Measurements from ENCODE around the gene ASXL2. TPM values are rescaled to one million over a fixed set of nuclear protein-coding genes. Genes with fewer than 3 reads are reported as not detected.

ASXL2 gene
- total RNA-seq, 2 donors from 2014 or later, result 28.6 to 32.7 TPM

DNA sequence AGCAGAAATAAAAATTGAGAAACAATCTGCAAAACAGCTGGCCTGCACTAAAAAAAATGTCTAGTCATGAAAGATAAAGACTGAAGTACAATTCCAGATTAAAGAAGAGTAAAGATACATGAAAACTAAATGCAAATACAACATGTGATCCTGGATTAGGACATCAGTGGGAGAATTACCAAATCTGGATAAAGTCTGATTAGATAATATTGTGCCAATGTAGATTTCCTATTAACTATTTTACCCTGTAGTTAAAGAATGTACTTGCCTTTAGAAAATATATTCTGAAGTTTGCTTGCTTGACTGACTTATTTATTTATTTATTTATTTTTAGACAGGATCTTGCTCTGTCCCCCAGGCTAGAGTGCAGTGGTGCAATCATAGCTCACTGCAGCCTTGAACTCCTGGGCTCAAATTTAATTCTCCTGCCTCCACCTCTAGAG, 58.7 kb downstream of the ASXL2 start:
- Histone ChIP-seq H3K9me3 (no peaks in the 10 kb centered on the region), H3K4me3 (no peak overlapping the region), H3K9ac (ENCODE audit: low read depth in 2 of 2, low read length in 2 of 2) (no peak overlapping the region), H3K36me3 (no peaks in the 10 kb centered on the region), H3K4me1 (no peaks in the 10 kb centered on the region), H3K27ac (no peak overlapping the region), H3K27me3 (no peaks in the 10 kb centered on the region)
- no peak for DNase-seq
- intact Hi-C loops (cut with DNase I), result no loop called here
- no peak for TF ChIP-seq CTCF (IDR thresholded peaks at IDR 0.05)

- no peaks in the 10 kb centered on the region for H3K4me1 ChIP-seq
- no peaks in the 10 kb centered on the region for H3K9me3 ChIP-seq
- no peak for TF ChIP-seq CTCF (IDR thresholded peaks at IDR 0.05)
- intact Hi-C loops (cut with DNase I), result no loop called here
- no peak overlapping the region for H3K4me3 ChIP-seq
- no peak overlapping the region for H3K27ac ChIP-seq
- no peaks in the 10 kb centered on the region for H3K27me3 ChIP-seq
- no peak for DNase-seq
- no peaks in the 10 kb centered on the region for H3K36me3 ChIP-seq
- H3K9ac ChIP-seq (ENCODE audit: low read depth in 2 of 2, low read length in 2 of 2), result no peak overlapping the region
Measured at GRCh38 chr2:25817630-25818029, 60.7 kb downstream of the ASXL2 start.

DNA sequence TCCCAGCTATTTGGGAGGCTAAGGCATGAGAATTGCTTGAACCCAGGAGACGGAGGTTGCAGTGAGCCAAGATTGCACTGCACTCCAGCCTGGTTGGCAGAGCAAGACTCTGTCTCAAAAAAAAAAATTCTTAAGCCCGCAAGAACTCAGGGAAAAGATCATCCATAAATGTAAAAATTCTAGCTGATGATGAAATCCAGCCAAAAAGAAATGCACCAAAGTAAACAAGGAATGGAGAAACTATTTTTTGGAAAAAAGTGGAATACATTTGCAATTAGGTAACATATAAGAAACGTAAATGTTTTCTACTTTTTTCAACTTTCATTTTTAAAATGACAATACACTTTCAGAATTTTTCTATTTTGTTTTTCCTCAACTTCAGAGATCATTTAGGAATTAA, 61.3 kb downstream of the ASXL2 start:
- no peaks in the 10 kb centered on the region for H3K9me3 ChIP-seq
- no peak for TF ChIP-seq CTCF (IDR thresholded peaks at IDR 0.05)
- no peaks in the 10 kb centered on the region for H3K36me3 ChIP-seq
- intact Hi-C loops (cut with DNase I), result no loop called here
- H3K4me3 ChIP-seq, result no peak overlapping the region
- H3K9ac ChIP-seq (ENCODE audit: low read depth in 2 of 2, low read length in 2 of 2), result no peak overlapping the region
- no peak for DNase-seq
- H3K27ac ChIP-seq, result no peak overlapping the region
- no peaks in the 10 kb centered on the region for H3K4me1 ChIP-seq
- no peaks in the 10 kb centered on the region for H3K27me3 ChIP-seq

- Histone ChIP-seq H3K36me3 (no peaks in the 10 kb centered on the region), H3K9ac (ENCODE audit: low read depth in 2 of 2, low read length in 2 of 2) (no peak overlapping the region), H3K4me1 (no peaks in the 10 kb centered on the region), H3K4me3 (no peak overlapping the region), H3K27me3 (no peaks in the 10 kb centered on the region), H3K9me3 (no peaks in the 10 kb centered on the region), H3K27ac (no peak overlapping the region)
- no peak for TF ChIP-seq CTCF (IDR thresholded peaks at IDR 0.05)
- DNase-seq, result no peak
- intact Hi-C loops (cut with DNase I), result no loop called here
Measured at GRCh38 chr2:25816249-25816648, 62.0 kb downstream of the ASXL2 start.

DNA sequence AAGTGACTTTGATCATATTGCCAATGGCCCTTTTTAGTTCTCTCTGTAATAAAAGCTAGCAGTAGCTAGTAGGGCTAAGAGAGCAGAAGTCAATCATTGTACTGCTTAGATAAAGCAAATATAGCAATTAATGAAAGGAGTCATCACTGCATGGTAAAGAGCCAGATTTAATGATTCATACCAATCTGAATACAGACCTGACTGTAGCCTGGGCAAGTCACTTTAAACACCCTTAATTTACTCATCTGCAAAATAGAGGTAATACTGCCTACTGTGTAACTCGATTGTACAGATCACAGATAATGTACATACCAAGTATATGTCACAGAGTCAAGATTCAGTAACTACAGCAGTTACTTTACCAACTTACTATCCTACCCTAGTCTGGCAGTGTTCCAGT, 63.6 kb downstream of the ASXL2 start:
- Histone ChIP-seq H3K27me3 (no peaks in the 10 kb centered on the region), H3K27ac (no peak overlapping the region), H3K9me3 (no peaks in the 10 kb centered on the region), H3K36me3 (no peaks in the 10 kb centered on the region), H3K4me3 (no peak overlapping the region), H3K4me1 (no peaks in the 10 kb centered on the region), H3K9ac (ENCODE audit: low read depth in 2 of 2, low read length in 2 of 2) (no peak overlapping the region)
- no peak for TF ChIP-seq CTCF (IDR thresholded peaks at IDR 0.05)
- DNase-seq, result no peak
- intact Hi-C loops (cut with DNase I), result no loop called here

- no peak overlapping the region for H3K4me3 ChIP-seq
- no peak overlapping the region for H3K27ac ChIP-seq
- DNase-seq, result no peak
- no peak overlapping the region for H3K9ac ChIP-seq (ENCODE audit: low read depth in 2 of 2, low read length in 2 of 2)
- no peaks in the 10 kb centered on the region for H3K4me1 ChIP-seq
- H3K9me3 ChIP-seq, result no peaks in the 10 kb centered on the region
- intact Hi-C loops (cut with DNase I), result no loop called here
- H3K36me3 ChIP-seq, result no peaks in the 10 kb centered on the region
- no peak for TF ChIP-seq CTCF (IDR thresholded peaks at IDR 0.05)
- H3K27me3 ChIP-seq, result no peaks in the 10 kb centered on the region
Measured at GRCh38 chr2:25810428-25810827, 67.9 kb downstream of the ASXL2 start.

Measured in colonic mucosa (tissue), 4 donors.